ENCODE measurements around the gene KRT85.

DNA sequence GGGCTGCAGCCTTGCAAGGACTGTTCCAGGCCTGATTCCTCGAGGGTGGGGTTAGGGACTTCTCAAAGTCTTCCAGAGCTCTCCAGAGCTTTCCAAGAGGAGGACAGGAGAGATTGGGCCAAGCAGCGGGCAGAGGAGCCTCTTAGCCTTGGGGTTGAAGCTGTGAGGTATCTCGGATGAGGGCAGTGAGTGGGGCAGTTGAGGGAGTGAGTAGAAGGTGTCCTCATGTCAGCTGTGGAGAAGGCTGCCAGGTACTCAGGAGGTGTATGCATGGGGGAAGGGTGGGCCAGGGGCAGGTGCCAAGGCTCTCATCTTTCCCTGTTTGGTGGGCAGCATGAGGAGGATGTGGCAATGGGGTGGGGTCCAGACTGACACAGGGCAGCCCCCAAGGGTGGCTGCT is 53.8 kb downstream of the KRT85 start:
- TF ChIP-seq, protein P1, sequence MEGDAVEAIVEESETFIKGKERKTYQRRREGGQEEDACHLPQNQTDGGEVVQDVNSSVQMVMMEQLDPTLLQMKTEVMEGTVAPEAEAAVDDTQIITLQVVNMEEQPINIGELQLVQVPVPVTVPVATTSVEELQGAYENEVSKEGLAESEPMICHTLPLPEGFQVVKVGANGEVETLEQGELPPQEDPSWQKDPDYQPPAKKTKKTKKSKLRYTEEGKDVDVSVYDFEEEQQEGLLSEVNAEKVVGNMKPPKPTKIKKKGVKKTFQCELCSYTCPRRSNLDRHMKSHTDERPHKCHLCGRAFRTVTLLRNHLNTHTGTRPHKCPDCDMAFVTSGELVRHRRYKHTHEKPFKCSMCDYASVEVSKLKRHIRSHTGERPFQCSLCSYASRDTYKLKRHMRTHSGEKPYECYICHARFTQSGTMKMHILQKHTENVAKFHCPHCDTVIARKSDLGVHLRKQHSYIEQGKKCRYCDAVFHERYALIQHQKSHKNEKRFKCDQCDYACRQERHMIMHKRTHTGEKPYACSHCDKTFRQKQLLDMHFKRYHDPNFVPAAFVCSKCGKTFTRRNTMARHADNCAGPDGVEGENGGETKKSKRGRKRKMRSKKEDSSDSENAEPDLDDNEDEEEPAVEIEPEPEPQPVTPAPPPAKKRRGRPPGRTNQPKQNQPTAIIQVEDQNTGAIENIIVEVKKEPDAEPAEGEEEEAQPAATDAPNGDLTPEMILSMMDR (IDR thresholded peaks at IDR 0.05): no peak
- no peak for TF ChIP-seq EZH2 (IDR thresholded peaks at IDR 0.05)

Measured in neural progenitor cell (in vitro differentiated cells).